Body of pancreas (tissue), 4 donors: Measurements from ENCODE around the gene WDR7. TPM values are rescaled to one million over a fixed set of nuclear protein-coding genes. Genes with fewer than 3 reads are reported as not detected.

Source experiments
- ATAC-seq: fragments of 150-250 bp; one replicate; pipeline ENCODE4 v1.9.1; 2016
- DNase-seq, 4 donors: peaks; one replicate each; pipeline ENCODE4 v3.0.0-alpha.2; 2019
- H3K27ac ChIP-seq, 4 donors: fragments of 200-600 bp; sonication (generic); 1 replicate in 3 of 4; 2 replicates in 1 of 4; pipeline versions ENCODE4 v1.5.1 to v1.6.1; 2016 to 2019; ENCODE audit warnings: mild to moderate bottlenecking in 1 of 4, mixed read lengths in 1 of 4, moderate library complexity in 1 of 4
- H3K27me3 ChIP-seq, 2 donors: fragments of 200-600 bp; sonication (generic); one replicate each; pipeline ENCODE4 v1.6.0; 2016; ENCODE audit warnings: mild to moderate bottlenecking in 1 of 2
- H3K36me3 ChIP-seq, 2 donors: fragments of 200-600 bp; sonication (generic); replicated peaks in 1 of 2; 2 replicates each; pipeline ENCODE4 v1.5.1; 2016; ENCODE audit warnings: low read depth in 2 of 2; ENCODE audit not compliant: insufficient read depth in 1 of 2
- H3K4me1 ChIP-seq: fragments of 200-600 bp; sonication (generic); one replicate; pipeline ENCODE4 v1.6.0; 2016
- H3K4me3 ChIP-seq, 2 donors: fragments of 200-600 bp; sonication (generic); 1 replicate in 1 of 2; 2 replicates in 1 of 2; pipeline ENCODE4 v1.5.1; 2016 to 2019
- H3K9me3 ChIP-seq, 3 donors: fragments of 200-600 bp; sonication (generic); 1 replicate in 2 of 3; 2 replicates in 1 of 3; pipeline ENCODE4 v1.5.1; 2016
- POLR2A ChIP-seq, 3 donors: fragments of 450-650 bp; IDR thresholded peaks; one replicate each; pipeline ENCODE4 v1.6.1; 2016; ENCODE audit warnings: antibody characterized with exemption in 3 of 3, mild to moderate bottlenecking in 2 of 3
- WGBS, 2 donors: methylation state at CpG; one replicate each; pipeline ENCODE4 v1.1.5; 2017; 5-methylcytosine and 5-hydroxymethylcytosine counted together
- intact Hi-C: fragments of 100-400 bp; cut with DNase I; formaldehyde crosslinking; loops from one replicate; pipeline ENCODE4 v1.15.1; 2023
- total RNA-seq, 2 donors: library from RNA; depleted of rRNA; stranded (reverse); fragments of >200 nt; gene quantifications; one replicate each; pipeline ENCODE4 v1.1.0, GENCODE V29; 2016
- TF ChIP-seq, protein P1 (sequence below), 7 experiments: fragments of 450-650 bp in 4 of 7; fragments of 200-600 bp in 3 of 7; sonication (generic) in 3 of 7; IDR thresholded peaks; one replicate each; pipeline ENCODE4 v1.5.1; 2016 to 2019; ENCODE audit warnings: antibody characterized with exemption in 7 of 7

The WDR7 gene
- total RNA-seq, 2 donors from 2014 or later, result 16.3 to 21.4 TPM

DNA sequence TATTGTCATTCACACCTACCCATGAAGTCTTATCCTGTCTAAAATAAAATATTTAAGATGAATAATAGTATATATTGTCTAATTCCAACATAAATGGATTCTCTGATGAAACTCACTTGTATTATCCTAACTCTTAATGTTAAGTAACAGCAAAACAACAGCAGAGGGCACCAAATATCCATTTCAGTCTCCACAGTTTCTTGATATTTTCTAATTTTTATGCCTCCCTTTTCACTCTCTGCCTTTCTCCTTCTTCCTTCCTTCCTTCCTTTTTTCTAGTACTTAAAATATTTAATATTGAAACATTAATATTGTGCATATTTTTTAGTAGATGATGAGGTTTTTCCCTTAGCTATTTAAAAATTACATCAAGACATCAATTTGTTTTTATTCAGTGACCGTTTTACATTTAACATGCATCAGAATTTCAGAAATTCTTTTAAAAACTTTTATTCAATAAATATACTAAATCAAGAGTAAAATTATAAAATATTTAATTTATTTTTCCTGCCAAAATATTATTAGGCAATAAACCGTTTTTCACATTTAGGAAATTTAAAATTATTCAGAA, 97.6 kb downstream of the WDR7 start:
- H3K4me3 ChIP-seq, result no peak overlapping the region
- no peak overlapping the region for H3K27ac ChIP-seq
- no peak for ATAC-seq
- DNase-seq, result no peak
- H3K9me3 ChIP-seq, result no peaks in the 10 kb centered on the region
- TF ChIP-seq POLR2A (IDR thresholded peaks at IDR 0.05), result no peak
- TF ChIP-seq, protein P1, sequence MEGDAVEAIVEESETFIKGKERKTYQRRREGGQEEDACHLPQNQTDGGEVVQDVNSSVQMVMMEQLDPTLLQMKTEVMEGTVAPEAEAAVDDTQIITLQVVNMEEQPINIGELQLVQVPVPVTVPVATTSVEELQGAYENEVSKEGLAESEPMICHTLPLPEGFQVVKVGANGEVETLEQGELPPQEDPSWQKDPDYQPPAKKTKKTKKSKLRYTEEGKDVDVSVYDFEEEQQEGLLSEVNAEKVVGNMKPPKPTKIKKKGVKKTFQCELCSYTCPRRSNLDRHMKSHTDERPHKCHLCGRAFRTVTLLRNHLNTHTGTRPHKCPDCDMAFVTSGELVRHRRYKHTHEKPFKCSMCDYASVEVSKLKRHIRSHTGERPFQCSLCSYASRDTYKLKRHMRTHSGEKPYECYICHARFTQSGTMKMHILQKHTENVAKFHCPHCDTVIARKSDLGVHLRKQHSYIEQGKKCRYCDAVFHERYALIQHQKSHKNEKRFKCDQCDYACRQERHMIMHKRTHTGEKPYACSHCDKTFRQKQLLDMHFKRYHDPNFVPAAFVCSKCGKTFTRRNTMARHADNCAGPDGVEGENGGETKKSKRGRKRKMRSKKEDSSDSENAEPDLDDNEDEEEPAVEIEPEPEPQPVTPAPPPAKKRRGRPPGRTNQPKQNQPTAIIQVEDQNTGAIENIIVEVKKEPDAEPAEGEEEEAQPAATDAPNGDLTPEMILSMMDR (IDR thresholded peaks at IDR 0.05), result peak in 6 of 7 experiments; percentile 42 to 69 (median 58)
- no peaks in the 10 kb centered on the region for H3K4me1 ChIP-seq
- H3K27me3 ChIP-seq, result no peaks in the 10 kb centered on the region
- H3K36me3 ChIP-seq, result no peaks in the 10 kb centered on the region
- 46 to 48% methylated on average over 2 of the region's 2 CpGs for WGBS, 2 donors
- intact Hi-C loops, result no loop called here

DNA sequence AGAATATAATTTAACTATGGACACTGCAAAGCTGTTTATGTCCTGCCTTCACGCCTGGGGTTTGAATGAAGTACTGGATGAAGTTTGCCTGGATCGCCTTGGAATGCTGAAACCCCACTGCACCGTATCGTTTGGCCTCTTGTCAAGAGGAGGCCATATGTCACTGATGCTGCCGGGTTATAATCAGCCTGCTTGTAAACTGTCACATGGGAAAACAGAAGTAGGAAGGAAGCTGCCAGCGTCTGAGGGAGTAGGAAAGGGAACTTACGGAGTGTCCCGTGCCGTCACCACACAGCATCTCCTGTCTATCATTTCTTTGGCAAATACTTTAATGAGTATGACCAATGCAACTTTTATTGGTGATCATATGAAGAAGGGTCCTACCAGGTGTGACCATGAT, 105.8 kb downstream of the WDR7 start:
- no peak overlapping the region for H3K27ac ChIP-seq
- no peaks in the 10 kb centered on the region for H3K9me3 ChIP-seq
- no peak for TF ChIP-seq POLR2A (IDR thresholded peaks at IDR 0.05)
- TF ChIP-seq, protein P1 (IDR thresholded peaks at IDR 0.05), result no peak
- WGBS, 2 donors, result 69 to 77% methylated on average over 9 of the region's 9 CpGs
- no peak overlapping the region for H3K4me3 ChIP-seq
- ATAC-seq, result no peak
- H3K36me3 ChIP-seq, result no peaks in the 10 kb centered on the region
- no peaks in the 10 kb centered on the region for H3K4me1 ChIP-seq
- intact Hi-C loops, result no loop called here
- no peaks in the 10 kb centered on the region for H3K27me3 ChIP-seq
- DNase-seq, result peak in 1 of 4 donors; percentile 15

DNA sequence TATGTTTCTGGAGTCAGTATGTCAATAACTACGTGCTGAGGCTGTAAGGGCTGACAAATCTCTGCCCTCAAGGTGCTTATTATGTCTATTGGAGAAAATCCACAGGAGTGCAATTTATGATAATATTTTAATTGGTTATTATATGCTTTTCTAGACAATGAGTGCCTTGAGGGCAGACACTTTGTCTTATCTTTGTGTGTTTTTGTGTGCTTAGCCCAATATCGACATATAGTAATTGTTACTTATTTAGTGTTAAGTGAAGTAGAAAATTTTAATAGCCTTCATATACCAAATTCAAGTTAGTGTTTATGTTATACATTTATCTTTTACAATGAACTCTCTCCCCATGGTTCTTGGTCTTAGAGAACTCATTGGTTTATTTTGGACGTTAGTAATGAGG, 118.9 kb downstream of the WDR7 start:
- intact Hi-C loops, result no loop called here
- DNase-seq, result no peak
- 76 to 91% methylated on average over 3 of the region's 3 CpGs for WGBS, 2 donors
- no peak for ATAC-seq
- TF ChIP-seq, protein P1 (IDR thresholded peaks at IDR 0.05), result no peak
- no peak for TF ChIP-seq POLR2A (IDR thresholded peaks at IDR 0.05)
- H3K27me3 ChIP-seq, result no peaks in the 10 kb centered on the region
- H3K4me1 ChIP-seq, result no peaks in the 10 kb centered on the region
- H3K9me3 ChIP-seq, result no peaks in the 10 kb centered on the region
- no peak overlapping the region for H3K4me3 ChIP-seq
- H3K36me3 ChIP-seq, result no peaks in the 10 kb centered on the region
- H3K27ac ChIP-seq, result no peak overlapping the region

DNA sequence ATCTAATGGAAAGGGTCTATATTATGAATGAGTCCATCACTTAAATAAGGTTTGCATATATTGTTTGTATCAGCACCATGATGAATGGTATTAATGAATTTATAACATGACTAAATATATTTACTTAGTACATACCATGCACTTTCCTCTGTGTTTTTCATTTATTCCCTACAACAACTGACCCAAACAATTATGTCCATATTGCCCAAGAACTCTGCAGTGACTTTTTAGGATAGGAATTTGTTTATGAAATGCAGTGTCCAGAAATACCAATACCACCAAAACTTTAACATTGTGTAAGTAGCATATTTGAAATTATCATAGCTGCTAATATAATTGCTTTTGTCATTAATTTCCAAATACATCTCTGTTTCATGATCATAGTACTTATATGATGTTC, 119.7 kb downstream of the WDR7 start:
- ATAC-seq (no peak), DNase-seq (no peak)
- Histone ChIP-seq H3K4me1 (no peaks in the 10 kb centered on the region), H3K4me3 (no peak overlapping the region), H3K27ac (no peak overlapping the region), H3K9me3 (no peaks in the 10 kb centered on the region), H3K36me3 (no peaks in the 10 kb centered on the region), H3K27me3 (no peaks in the 10 kb centered on the region)
- TF ChIP-seq, protein P1 (IDR thresholded peaks at IDR 0.05), result no peak
- no peak for TF ChIP-seq POLR2A (IDR thresholded peaks at IDR 0.05)
- intact Hi-C loops, result no loop called here

DNA sequence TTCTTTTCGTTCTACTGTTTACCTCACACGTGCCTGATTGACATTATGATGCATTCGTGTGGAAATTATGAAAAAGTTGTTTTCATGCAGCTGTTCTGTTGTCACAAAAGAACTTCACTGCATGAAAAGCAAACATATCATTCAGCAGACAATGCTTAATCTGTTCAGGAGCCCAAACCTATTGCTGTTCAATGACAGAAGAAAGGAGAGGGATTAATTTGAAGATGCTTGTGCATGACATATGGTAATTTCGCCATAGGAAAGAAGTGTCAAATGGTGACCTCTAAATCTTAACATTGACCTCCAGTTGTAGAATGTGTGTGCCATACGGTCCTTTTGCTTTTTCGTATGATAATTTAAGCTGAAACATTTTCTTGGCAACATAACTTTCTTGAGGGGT, 124.5 kb downstream of the WDR7 start:
- H3K9me3 ChIP-seq, result no peaks in the 10 kb centered on the region
- H3K4me3 ChIP-seq, result no peak overlapping the region
- no peaks in the 10 kb centered on the region for H3K27me3 ChIP-seq
- ATAC-seq (no peak), DNase-seq (no peak)
- intact Hi-C loops, result no loop called here
- TF ChIP-seq POLR2A (IDR thresholded peaks at IDR 0.05), result no peak
- TF ChIP-seq, protein P1 (IDR thresholded peaks at IDR 0.05), result no peak
- 84 to 85% methylated on average over 6 of the region's 6 CpGs for WGBS, 2 donors
- no peaks in the 10 kb centered on the region for H3K36me3 ChIP-seq
- H3K4me1 ChIP-seq, result no peaks in the 10 kb centered on the region
- no peak overlapping the region for H3K27ac ChIP-seq
